AG04450 (cell line): ENCODE results near the gene CEBPB. TPM values are rescaled to one million over a fixed set of nuclear protein-coding genes. Genes with fewer than 3 reads are reported as not detected.
A peak's percentile ranks its signal among the peaks of the same experiment; 100 is the strongest.

Experiments used
- CTCF ChIA-PET: fragments of 300-600, 350-600 bp; formaldehyde crosslinking; extraction: SDS; loops from one replicate; lab custom pipeline; 2022; ENCODE audit warnings: antibody characterized with exemption, inconsistent platforms; lab: Charles Lee
- POLR2A ChIA-PET: fragments of 350-600 bp; formaldehyde crosslinking; extraction: SDS; loops from one replicate; lab custom pipeline; 2021; ENCODE audit warnings: antibody characterized with exemption, inconsistent platforms; lab: Yijun Ruan, JAX
- DNase-seq: peaks from one replicate; pipeline ENCODE4 v3.0.0-alpha.2; 2011; ENCODE audit warnings: low read depth, low spot score
- H3K27ac ChIP-seq: one replicate; pipeline ENCODE4 v1.5.1; 2012; ENCODE audit warnings: low read depth, low read length, control low read depth
- H3K27me3 ChIP-seq: one replicate; pipeline ENCODE4 v1.6.0; 2012; ENCODE audit warnings: low read length; ENCODE audit not compliant: control insufficient read depth, insufficient read depth
- H3K4me3 ChIP-seq: 2 replicates; pipeline ENCODE4 v1.5.1; 2011; ENCODE audit warnings: mild to moderate bottlenecking, low read depth, low read length, control low read depth
- H3K9me3 ChIP-seq: 2 replicates; pipeline ENCODE4 v1.5.1; 2012; ENCODE audit warnings: low read length; ENCODE audit not compliant: control insufficient read depth, insufficient read depth
- CTCF ChIP-seq: IDR thresholded peaks from 2 replicates; pipeline ENCODE4 v1.5.1; 2011; ENCODE audit warnings: low read depth, low read length, control low read depth, inconsistent platforms
- polyA plus RNA-seq: library from polyadenylated mRNA; depleted of rRNA; stranded (reverse); fragments of >200 nt; gene quantifications from 2 replicates; pipeline ENCODE4 v1.2.3, GENCODE V29; 2011

CEBPB gene
- polyA plus RNA-seq, 1 experiment: 19.1 TPM

GRCh38 chr20:50144362-50144761, 46.3 kb upstream of the CEBPB start:
- DNase-seq: peak; percentile 95
- no peaks in the 10 kb centered on the region for H3K9me3 ChIP-seq
- H3K4me3 ChIP-seq: no peak overlapping the region
- H3K27ac ChIP-seq: peak overlapping the region; percentile 95
- ChIA-PET POLR2A (interaction anchor here (1.1 to 2.0 kb wide), 3 partner anchors 9 to 29 kb away, joined by 6 to 23 read pairs (median 8); partner anchors contain the start of gene PEDS1), CTCF (interaction anchor here (0.6 to 1.3 kb wide), 3 partner anchors 24 to 34 kb away, joined by 3 to 4 read pairs (median 3); no protein-coding TSS in a partner anchor)
- no peak for TF ChIP-seq CTCF
- no peaks in the 10 kb centered on the region for H3K27me3 ChIP-seq

- ChIA-PET CTCF (no interaction called here), POLR2A (no interaction called here)
- H3K27ac ChIP-seq: peak overlapping the region; percentile 95
- H3K4me3 ChIP-seq: no peak overlapping the region
- no peak for TF ChIP-seq CTCF
- H3K27me3 ChIP-seq: no peaks in the 10 kb centered on the region
- H3K9me3 ChIP-seq: no peaks in the 10 kb centered on the region
- no peak for DNase-seq
Measured at GRCh38 chr20:50145566-50145965, 45.1 kb upstream of the CEBPB start.

- no peak for DNase-seq
- POLR2A ChIA-PET: no interaction called here
- Histone ChIP-seq H3K27me3 (no peaks in the 10 kb centered on the region), H3K27ac (peak overlapping the region; percentile 47), H3K4me3 (no peak overlapping the region), H3K9me3 (no peaks in the 10 kb centered on the region)
- CTCF ChIA-PET: interaction anchor here (1.4 kb wide), 1 partner anchor 33 kb away, joined by 4 read pairs; no protein-coding TSS in a partner anchor
- no peak for TF ChIP-seq CTCF
Measured at GRCh38 chr20:50146214-50146613, 44.4 kb upstream of the CEBPB start.

GRCh38 chr20:50146732-50147662, 43.6 kb upstream of the CEBPB start:
- DNase-seq: no peak
- Histone ChIP-seq H3K4me3 (no peak overlapping the region), H3K27ac (peak overlapping the region; percentile 47), H3K27me3 (no peaks in the 10 kb centered on the region), H3K9me3 (no peaks in the 10 kb centered on the region)
- ChIA-PET POLR2A (interaction anchor here (0.6 to 1.1 kb wide), 2 partner anchors 19 to 942 kb away, joined by 4 to 5 read pairs; no protein-coding TSS in a partner anchor), CTCF (interaction anchor here (1.1 to 1.4 kb wide), 4 partner anchors 22 to 76 kb away, joined by 4 to 6 read pairs (median 4); no protein-coding TSS in a partner anchor)
- TF ChIP-seq CTCF: no peak
